ENCODE measurements around the gene TRERF1.

GRCh38 chr6:42269974-42270510 lies 181.7 kb downstream of the TRERF1 start:
- no peak for TF ChIP-seq CTCF (IDR thresholded peaks at IDR 0.05; ENCODE audit: low read length)
- TF ChIP-seq EZH2 (IDR thresholded peaks at IDR 0.05; ENCODE audit: borderline replicate concordance, low read length): no peak

Data from OCI-LY1 (cell line).